ENCODE results near the gene KLHL15.

The KLHL15 gene

DNA sequence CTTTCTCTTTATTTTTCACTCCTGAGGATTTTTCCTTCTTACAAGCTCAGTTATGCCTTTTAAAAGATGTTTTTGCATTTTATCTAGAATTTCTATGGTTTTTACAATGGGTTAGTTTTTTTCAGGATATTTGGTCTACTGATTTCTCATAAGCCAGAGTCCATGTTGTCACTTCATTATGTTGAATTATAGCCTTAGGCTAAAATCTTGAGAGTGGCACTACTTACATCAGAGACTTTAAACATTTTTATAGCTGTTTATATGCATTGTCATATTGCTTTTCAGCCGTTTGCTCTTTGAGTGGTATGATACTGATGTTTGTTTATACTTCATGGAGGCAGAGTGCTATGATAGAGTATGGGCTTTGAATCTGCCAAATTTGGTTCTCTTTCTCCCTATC, 82.8 kb downstream of the KLHL15 start:
- no peak for DNase-seq

DNA sequence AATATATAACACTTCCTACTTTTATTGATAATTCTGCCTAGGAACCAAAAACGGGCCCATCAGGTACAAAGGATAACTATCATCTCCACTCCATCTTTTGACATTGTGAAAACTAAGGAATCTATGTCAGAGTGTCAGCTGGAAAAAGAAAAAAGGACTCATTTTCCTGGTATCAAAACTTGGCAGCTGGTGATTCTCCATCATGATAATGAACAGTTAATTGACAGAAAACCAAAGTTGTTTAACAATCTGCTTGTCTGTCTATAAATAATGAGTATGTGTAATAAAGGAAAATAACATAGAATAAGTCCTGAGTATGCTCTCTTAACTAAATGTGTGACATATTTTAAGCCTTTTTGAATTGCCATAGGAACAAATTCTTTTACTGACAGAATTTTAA, 87.8 kb downstream of the KLHL15 start:
- DNase-seq, result no peak

DNA sequence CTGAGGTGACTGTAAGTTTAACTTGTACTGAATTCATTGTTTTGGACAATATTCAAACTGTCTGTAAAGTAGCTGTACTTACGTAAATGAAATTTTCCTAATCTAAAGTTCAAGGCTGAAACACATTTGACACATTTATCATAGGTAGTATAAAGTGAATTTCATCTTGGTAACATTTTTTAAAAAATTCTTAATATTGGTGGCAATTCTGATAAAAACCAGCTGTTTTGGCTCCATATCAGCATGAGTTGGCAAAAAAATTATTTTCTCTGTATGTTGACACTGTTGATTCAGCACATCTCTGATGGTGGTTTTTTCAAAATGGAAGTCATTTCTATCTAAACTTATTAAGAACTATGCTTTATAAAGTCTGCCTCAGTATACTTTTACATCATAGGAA, 88.3 kb downstream of the KLHL15 start:
- DNase-seq, result no peak

DNA sequence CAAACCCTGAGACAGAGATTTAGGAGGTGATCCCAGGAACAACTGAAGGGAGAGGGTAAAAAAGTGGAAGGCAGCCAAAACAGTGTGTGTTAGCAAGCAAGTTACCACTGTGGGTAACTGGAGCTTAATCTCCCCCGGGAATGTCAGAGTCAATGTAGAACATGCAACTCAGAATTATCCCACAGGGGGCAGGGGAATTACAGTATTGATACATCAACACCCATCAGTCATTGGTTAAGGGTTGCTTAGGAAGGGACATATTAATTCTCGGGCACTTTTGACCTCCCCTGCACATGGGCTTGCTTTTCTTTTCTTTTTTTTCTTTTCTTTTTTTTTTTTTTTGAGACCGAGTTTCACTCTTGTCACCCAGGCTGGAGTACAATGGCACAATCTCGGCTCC, 89.9 kb downstream of the KLHL15 start:
- DNase-seq, result no peak

DNA sequence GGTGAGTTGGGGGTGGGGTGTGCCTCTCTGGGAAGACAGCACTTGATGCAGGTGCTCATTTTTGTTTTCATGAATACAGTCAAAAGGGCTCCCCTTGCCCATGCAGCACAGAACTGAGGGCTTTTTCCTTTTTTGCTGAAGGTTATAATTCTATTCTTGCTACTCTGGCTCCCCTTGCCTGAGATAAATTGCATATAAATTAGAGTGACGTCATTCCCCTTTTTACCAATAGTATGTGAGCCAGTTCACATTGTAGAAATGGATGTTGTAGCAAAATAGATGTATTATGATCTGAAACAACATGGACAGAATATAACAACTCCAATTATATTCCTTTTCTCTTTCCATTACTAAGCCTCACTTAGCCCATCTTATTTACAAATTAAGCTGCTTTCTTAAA, 90.8 kb downstream of the KLHL15 start:
- DNase-seq, result no peak

DNA sequence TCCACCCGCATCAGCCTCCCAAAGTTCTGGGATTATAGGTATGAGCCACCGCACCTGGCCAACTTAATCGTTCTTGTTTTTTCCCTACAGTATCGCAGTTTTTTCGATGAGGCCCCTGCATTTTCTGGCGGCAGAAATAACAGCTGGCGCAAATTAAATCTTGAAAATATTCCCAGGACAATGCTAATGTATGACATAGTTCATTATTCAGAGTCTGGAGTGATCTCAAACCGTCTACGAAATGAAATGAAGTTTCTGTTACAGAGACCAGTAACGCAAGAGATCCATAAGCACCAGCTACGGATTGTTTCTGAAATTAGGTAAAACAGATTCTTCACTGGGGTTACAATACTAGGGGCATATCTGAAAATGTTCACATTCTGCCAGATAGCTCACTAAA, 91.9 kb downstream of the KLHL15 start:
- DNase-seq, result no peak
